EH (cell line): ENCODE data around the gene CNTRL.

Source experiments
- DNase-seq: peaks from one replicate; pipeline ENCODE4 v3.0.0-alpha.2; 2015; ENCODE audit warnings: low read depth

The CNTRL gene

GRCh38 chr9:121179930-121180681, 105.4 kb downstream of the CNTRL start:
- no peak for DNase-seq

GRCh38 chr9:121182101-121182836, 107.5 kb downstream of the CNTRL start:
- DNase-seq, result no peak

- peak; percentile 32 for DNase-seq
Observed at GRCh38 chr9:121182989-121183388, 108.2 kb downstream of the CNTRL start.

- DNase-seq, result no peak
Observed at GRCh38 chr9:121183666-121184423, 109.1 kb downstream of the CNTRL start.

- DNase-seq, result no peak
Observed at GRCh38 chr9:121184463-121184862, 109.7 kb downstream of the CNTRL start.

- peak; percentile 36 for DNase-seq
Observed at GRCh38 chr9:121185178-121185745, 110.5 kb downstream of the CNTRL start.

- DNase-seq, result no peak
Observed at GRCh38 chr9:121185774-121186403, 111.1 kb downstream of the CNTRL start.

GRCh38 chr9:121187636-121188305, 113.0 kb downstream of the CNTRL start:
- peak; percentile 56 for DNase-seq

- no peak for DNase-seq
Observed at GRCh38 chr9:121189006-121189405, 114.3 kb downstream of the CNTRL start.

GRCh38 chr9:121189660-121190059, 114.9 kb downstream of the CNTRL start:
- DNase-seq, result no peak

- DNase-seq, result no peak
Observed at GRCh38 chr9:121191235-121191634, 116.5 kb downstream of the CNTRL start.

- no peak for DNase-seq
Observed at GRCh38 chr9:121192518-121192917, 117.8 kb downstream of the CNTRL start.

- DNase-seq, result peak; percentile 21
Observed at GRCh38 chr9:121192959-121193640, 118.3 kb downstream of the CNTRL start.

- no peak for DNase-seq
Observed at GRCh38 chr9:121194730-121195129, 120.0 kb downstream of the CNTRL start.

- DNase-seq, result no peak
Observed at GRCh38 chr9:121196389-121196788, 121.6 kb downstream of the CNTRL start.

- DNase-seq, result no peak
Observed at GRCh38 chr9:121197132-121197531, 122.4 kb downstream of the CNTRL start.

- no peak for DNase-seq
Observed at GRCh38 chr9:121198512-121199042, 123.8 kb downstream of the CNTRL start.

GRCh38 chr9:121199921-121200320, 125.2 kb downstream of the CNTRL start:
- peak; percentile 40 for DNase-seq

- DNase-seq, result no peak
Observed at GRCh38 chr9:121200356-121200755, 125.6 kb downstream of the CNTRL start.

- DNase-seq, result peak; percentile 33
Observed at GRCh38 chr9:121201045-121201737, 126.4 kb downstream of the CNTRL start.
